NCI-H2081 (cell line): ENCODE measurements around the gene DGCR2.
"Not testable (repeated sequence)": the region's sequence is repeated elsewhere in the genome, so short reads cannot be mapped to it uniquely, and the experiment has no call there.

ENCODE experiments used
- DNase-seq, 2 experiments: peaks; one replicate each; lab custom pipeline; 2025; lab: John Stamatoyannopoulos, UW

The DGCR2 gene

GRCh38 chr22:19030226-19030888, 91.9 kb downstream of the DGCR2 start:
- DNase-seq = not testable (repeated sequence)

- DNase-seq = not testable (repeated sequence)
Measured at GRCh38 chr22:19029113-19030103, 92.8 kb downstream of the DGCR2 start.

GRCh38 chr22:19028060-19028455, 94.2 kb downstream of the DGCR2 start:
- not testable (repeated sequence) for DNase-seq

- DNase-seq = not testable (repeated sequence)
Measured at GRCh38 chr22:19027371-19028059, 94.7 kb downstream of the DGCR2 start.

- not testable (repeated sequence) for DNase-seq
Measured at GRCh38 chr22:19026080-19026479, 96.1 kb downstream of the DGCR2 start.

- DNase-seq = peak; percentile 22 to 73
Measured at GRCh38 chr22:19024956-19025489, 97.2 kb downstream of the DGCR2 start.

GRCh38 chr22:19023931-19024330, 98.3 kb downstream of the DGCR2 start:
- DNase-seq = not testable (repeated sequence)

DNA sequence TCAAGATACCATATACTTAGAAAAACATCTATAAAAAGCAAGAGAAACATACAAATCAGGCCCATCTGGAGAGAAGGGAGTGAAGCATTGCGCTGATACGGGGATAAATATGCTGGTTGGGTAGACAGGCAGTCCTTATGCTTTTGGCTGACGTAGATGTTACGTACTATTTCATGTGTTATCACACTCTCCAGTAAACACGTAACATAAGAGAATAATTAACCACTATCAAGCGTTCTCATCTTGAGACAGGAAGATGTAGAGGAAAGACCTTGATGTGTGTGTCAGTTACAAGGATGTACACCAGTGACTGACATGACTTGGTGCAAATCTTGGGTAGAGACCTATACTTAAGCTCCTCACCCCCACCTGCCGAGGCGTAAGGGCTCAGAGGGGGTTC, 99.5 kb downstream of the DGCR2 start:
- DNase-seq = no peak

- DNase-seq = no peak
Measured at GRCh38 chr22:19019679-19020032, 102.6 kb downstream of the DGCR2 start.

DNA sequence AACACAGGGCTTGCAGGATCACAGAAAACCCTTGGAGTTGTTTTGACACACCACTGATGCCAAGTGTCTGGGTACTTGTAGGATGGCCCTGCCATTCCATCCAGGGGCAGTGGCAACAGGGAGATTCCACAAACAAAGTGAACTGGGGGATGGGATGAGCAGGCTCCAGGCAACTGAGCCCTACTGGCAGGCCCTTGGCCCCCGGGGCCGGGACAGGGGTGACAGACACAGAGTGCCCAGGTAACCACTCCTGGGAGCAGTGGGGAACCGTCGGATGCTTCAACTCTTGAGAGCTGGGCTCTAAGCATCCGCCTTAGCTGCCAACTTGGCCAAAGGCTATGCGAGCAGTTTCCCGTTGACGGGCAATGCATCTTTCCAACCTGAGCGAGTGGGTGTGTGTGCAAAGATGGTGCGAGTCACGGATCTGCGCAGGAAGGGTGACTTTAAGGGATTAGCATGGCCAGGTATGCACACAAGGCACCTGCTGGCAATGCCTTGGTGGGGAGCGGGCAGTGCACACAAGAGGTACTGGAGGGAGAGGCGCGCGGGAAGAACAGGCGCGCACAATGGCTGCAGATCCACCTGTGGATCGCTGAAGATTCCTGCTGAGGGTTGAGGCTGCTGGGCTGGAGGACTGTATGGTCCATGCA, 103.1 kb downstream of the DGCR2 start:
- DNase-seq = no peak

GRCh38 chr22:19018256-19018655, 104.0 kb downstream of the DGCR2 start:
- DNase-seq = no peak

GRCh38 chr22:19016081-19016766, 106.0 kb downstream of the DGCR2 start:
- no peak for DNase-seq

- no peak for DNase-seq
Measured at GRCh38 chr22:19014886-19015285, 107.3 kb downstream of the DGCR2 start.

- not testable (repeated sequence) for DNase-seq
Measured at GRCh38 chr22:19013881-19014598, 108.2 kb downstream of the DGCR2 start.

GRCh38 chr22:19013411-19013810, 108.8 kb downstream of the DGCR2 start:
- DNase-seq = not testable (repeated sequence)

- no peak for DNase-seq
Measured at GRCh38 chr22:19012308-19012986, 109.8 kb downstream of the DGCR2 start.

DNA sequence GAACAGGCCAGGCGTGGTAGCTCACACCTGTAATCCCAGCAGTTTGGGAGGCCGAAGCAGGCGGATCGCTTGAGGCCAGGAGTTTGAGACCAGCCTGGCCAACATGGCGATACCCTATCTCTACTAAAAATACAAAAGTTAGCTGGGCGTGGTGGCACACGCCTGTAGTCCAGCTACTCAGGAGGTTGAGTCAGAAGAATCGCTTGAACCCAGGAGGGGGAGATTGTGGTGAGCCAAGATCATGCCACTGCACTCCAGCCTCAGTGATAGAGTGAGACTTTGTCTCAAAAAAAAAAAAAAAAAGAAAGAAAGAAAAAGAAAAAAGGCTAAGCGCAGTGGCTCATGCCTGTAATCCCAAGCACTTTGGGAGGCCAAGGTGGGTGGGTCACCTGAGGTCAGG, 110.6 kb downstream of the DGCR2 start:
- not testable (repeated sequence) for DNase-seq

DNA sequence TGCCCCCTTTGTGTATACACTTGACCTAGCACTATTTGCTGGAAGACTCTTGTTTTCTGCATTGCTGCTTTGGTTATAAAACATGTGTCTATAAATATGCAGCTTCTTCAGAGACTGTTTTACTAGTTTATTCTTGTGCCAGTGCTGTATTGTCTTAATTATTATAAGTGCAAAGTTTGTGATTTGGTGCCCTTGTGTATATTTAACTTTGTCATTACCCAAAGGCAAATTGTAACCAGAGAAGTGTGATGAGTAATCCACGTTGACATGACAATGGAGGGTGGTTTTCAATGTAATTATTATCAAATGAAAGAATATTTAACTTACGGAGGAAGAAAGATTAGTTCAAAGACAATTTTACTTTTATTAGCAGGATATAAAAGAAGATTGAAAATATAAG, 111.1 kb downstream of the DGCR2 start:
- peak in 1 of 2 experiments; percentile 29 for DNase-seq

- no peak for DNase-seq
Measured at GRCh38 chr22:19005905-19006304, 116.3 kb downstream of the DGCR2 start.

DNA sequence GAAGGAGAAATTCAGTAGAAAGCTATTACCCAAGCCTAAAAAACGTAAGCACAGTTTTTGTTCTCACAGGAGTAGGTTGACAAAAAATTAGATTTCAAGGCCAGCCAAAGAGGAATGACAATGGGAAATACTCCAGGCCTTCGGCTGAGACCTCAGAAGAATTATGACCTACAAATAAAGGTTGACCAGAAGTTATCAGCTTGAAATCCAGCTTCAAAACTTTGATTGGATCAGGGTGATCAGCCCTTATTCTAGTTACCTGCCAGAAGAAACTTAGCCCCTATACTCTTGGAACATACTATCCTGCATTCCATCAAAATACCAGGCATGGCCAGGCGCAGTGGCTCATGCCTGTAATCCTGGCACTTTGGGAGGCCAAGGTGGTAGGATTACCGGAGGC, 117.7 kb downstream of the DGCR2 start:
- no peak for DNase-seq
